ENCODE data around the gene BCL2L1.

DNA sequence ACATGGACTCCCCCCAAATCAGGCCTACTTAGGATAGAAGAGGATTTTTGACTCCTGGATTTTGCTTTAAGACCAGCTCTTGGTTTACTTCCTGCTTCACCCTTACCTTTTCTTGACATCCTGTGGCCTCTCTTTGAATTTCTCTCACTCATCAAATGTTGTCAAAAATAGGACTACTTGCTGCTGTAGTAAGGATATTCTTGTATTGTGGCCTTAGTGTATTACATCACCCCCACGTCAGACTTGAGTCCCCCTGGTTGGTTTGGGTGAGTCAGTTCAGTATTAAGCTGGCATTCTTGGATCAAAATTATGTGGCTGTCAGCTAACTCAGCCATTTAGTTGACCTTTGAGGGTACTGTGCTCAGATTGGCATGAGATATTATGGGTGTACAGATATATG, 17.5 kb upstream of the BCL2L1 start:
- TF ChIP-seq, protein P1, sequence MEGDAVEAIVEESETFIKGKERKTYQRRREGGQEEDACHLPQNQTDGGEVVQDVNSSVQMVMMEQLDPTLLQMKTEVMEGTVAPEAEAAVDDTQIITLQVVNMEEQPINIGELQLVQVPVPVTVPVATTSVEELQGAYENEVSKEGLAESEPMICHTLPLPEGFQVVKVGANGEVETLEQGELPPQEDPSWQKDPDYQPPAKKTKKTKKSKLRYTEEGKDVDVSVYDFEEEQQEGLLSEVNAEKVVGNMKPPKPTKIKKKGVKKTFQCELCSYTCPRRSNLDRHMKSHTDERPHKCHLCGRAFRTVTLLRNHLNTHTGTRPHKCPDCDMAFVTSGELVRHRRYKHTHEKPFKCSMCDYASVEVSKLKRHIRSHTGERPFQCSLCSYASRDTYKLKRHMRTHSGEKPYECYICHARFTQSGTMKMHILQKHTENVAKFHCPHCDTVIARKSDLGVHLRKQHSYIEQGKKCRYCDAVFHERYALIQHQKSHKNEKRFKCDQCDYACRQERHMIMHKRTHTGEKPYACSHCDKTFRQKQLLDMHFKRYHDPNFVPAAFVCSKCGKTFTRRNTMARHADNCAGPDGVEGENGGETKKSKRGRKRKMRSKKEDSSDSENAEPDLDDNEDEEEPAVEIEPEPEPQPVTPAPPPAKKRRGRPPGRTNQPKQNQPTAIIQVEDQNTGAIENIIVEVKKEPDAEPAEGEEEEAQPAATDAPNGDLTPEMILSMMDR (IDR thresholded peaks at IDR 0.05 in 8 of 11, conservative IDR thresholded peaks at IDR 0.05 in 3 of 11): no peak
- TF ChIP-seq POLR2AphosphoS5 (IDR thresholded peaks at IDR 0.05) (no peak), POLR2A (IDR thresholded peaks at IDR 0.05) (no peak)
